OCI-LY3 (cell line): ENCODE measurements around the gene ECHS1.

Source experiments
- H2AFZ ChIP-seq: fragments of 200-600, 300-600 bp; shearing (Covaris generic); 2 replicates; pipeline ENCODE4 v1.6.0; 2014; ENCODE audit warnings: antibody characterized with exemption, low read depth, low read length
- H3K27ac ChIP-seq: fragments of 200-600, 300-600 bp; sonication (generic); 2 replicates; pipeline ENCODE4 v1.5.1; 2014; ENCODE audit warnings: mild to moderate bottlenecking, low read length, moderate library complexity, mixed read lengths
- H3K27me3 ChIP-seq: fragments of 200-600, 300-600 bp; sonication (generic); 2 replicates; pipeline ENCODE4 v1.6.1; 2014; ENCODE audit warnings: low read depth, low read length, mixed read lengths
- H3K36me3 ChIP-seq: fragments of 200-600, 300-600 bp; sonication (generic); replicated peaks from 2 replicates; pipeline ENCODE3; 2014; ENCODE audit warnings: low read depth, low read length, mixed read lengths
- H3K4me1 ChIP-seq: fragments of 300-600, 200-600 bp; sonication (generic); 2 replicates; pipeline ENCODE4 v1.6.1; 2014; ENCODE audit warnings: low read length, mixed read lengths
- H3K4me2 ChIP-seq: fragments of 200-600, 300-600 bp; sonication (generic); 2 replicates; pipeline ENCODE4 v1.6.1; 2014; ENCODE audit warnings: low read length, mixed read lengths
- H3K4me3 ChIP-seq: fragments of 300-600, 200-600 bp; sonication (generic); 2 replicates; pipeline ENCODE4 v1.5.1; 2014; ENCODE audit warnings: antibody characterized with exemption, mild to moderate bottlenecking, low read length, moderate library complexity
- H3K79me2 ChIP-seq: fragments of 300-600, 200-600 bp; shearing (Covaris generic); 2 replicates; pipeline ENCODE4 v1.6.1; 2014; ENCODE audit warnings: mild to moderate bottlenecking, low read length, mixed read lengths
- H3K9ac ChIP-seq: fragments of 300-600, 200-600 bp; shearing (Covaris generic); 2 replicates; pipeline ENCODE4 v1.6.0; 2014; ENCODE audit warnings: mild to moderate bottlenecking, low read length, moderate library complexity
- H3K9me3 ChIP-seq: fragments of 200-600, 300-600 bp; shearing (Covaris generic); 2 replicates; pipeline ENCODE4 v1.6.1; 2014; ENCODE audit warnings: low read length, mixed read lengths; ENCODE audit not compliant: insufficient read depth
- H4K20me1 ChIP-seq: fragments of 200-600, 300-600 bp; sonication (generic); 2 replicates; pipeline ENCODE4 v1.6.1; 2016; ENCODE audit warnings: low read length, mixed read lengths; ENCODE audit not compliant: insufficient read depth
- EZH2phosphoT487 ChIP-seq: fragments of 200-600 bp; shearing (Covaris generic); IDR thresholded peaks from 2 replicates; pipeline ENCODE4 v1.6.1; 2018; ENCODE audit warnings: antibody characterized with exemption, mixed run types, low read depth
- TF ChIP-seq, protein P1 (sequence below): fragments of 200-600, 300-600 bp; sonication (generic); IDR thresholded peaks from 2 replicates; pipeline ENCODE4 v1.5.1; 2014; ENCODE audit warnings: antibody characterized with exemption, low read length, low read depth

Gene ECHS1

DNA sequence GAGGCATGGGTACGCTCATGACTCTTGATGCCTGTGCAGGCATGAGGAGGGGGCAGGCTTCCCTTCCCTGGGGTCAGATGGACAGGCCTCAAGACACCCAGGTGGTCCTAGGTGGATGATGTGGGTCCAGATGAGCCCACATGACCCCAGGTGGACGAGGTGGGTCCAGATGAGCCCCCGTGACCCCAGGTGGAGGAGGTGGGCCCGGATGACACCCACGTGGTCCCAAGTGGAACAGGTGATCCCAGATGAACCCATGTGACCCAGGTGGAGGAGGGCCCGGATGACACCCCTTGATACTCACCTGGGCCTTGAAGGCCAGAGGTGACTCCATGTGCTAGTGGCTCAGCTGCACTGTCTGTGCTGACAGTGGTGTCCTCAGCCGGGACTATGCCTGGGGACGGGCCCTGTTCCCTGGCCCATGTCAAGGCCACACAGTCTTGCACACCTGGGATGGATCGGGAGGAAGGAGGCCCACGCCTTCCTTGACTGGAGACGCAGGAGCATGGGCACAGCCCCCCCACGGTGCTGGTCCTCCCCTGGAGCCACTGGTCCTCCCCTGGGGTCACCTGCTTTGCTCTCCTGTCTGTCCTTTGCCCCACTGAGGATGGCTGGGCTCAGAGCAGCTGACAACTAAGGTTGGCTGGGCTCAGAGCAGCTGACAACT is 22.7 kb downstream of the ECHS1 start:
- no peaks in the 10 kb centered on the region for H3K36me3 ChIP-seq
- no peaks in the 10 kb centered on the region for H3K79me2 ChIP-seq
- H3K27me3 ChIP-seq = no peaks in the 10 kb centered on the region
- H3K27ac ChIP-seq = no peak overlapping the region
- no peak overlapping the region for H2AFZ ChIP-seq
- H3K9me3 ChIP-seq = no peaks in the 10 kb centered on the region
- no peak overlapping the region for H3K4me3 ChIP-seq
- H3K9ac ChIP-seq = no peak overlapping the region
- H4K20me1 ChIP-seq = no peaks in the 10 kb centered on the region
- no peak overlapping the region for H3K4me2 ChIP-seq
- TF ChIP-seq, protein P1, sequence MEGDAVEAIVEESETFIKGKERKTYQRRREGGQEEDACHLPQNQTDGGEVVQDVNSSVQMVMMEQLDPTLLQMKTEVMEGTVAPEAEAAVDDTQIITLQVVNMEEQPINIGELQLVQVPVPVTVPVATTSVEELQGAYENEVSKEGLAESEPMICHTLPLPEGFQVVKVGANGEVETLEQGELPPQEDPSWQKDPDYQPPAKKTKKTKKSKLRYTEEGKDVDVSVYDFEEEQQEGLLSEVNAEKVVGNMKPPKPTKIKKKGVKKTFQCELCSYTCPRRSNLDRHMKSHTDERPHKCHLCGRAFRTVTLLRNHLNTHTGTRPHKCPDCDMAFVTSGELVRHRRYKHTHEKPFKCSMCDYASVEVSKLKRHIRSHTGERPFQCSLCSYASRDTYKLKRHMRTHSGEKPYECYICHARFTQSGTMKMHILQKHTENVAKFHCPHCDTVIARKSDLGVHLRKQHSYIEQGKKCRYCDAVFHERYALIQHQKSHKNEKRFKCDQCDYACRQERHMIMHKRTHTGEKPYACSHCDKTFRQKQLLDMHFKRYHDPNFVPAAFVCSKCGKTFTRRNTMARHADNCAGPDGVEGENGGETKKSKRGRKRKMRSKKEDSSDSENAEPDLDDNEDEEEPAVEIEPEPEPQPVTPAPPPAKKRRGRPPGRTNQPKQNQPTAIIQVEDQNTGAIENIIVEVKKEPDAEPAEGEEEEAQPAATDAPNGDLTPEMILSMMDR = no peak
- H3K4me1 ChIP-seq = no peaks in the 10 kb centered on the region

DNA sequence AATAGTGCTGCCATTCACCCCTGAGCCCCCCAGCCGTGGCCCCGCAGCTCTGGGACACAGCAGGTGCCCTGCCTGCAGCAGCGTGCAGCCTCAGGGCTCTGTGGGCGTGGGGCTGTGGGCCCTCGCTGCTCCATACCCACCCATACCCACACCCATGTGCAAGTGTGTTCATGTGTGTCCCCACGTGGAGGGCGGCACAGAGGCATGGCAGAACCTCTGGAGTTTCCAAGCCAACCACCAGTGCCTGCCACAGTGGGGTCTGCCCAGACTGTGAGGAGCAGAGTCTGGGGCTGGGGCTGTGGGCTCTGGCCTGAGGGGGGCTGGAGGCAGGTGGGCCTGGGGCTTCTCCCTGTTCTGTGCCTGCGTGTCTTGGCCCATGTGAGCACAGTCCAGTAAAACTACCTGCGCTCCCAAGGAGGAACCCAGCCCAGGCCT is 23.6 kb downstream of the ECHS1 start:
- H4K20me1 ChIP-seq = no peaks in the 10 kb centered on the region
- no peaks in the 10 kb centered on the region for H3K79me2 ChIP-seq
- H3K4me1 ChIP-seq = no peaks in the 10 kb centered on the region
- no peak overlapping the region for H3K4me2 ChIP-seq
- H3K9me3 ChIP-seq = no peaks in the 10 kb centered on the region
- H2AFZ ChIP-seq = no peak overlapping the region
- H3K27me3 ChIP-seq = no peaks in the 10 kb centered on the region
- no peak overlapping the region for H3K27ac ChIP-seq
- H3K4me3 ChIP-seq = no peak overlapping the region
- no peak overlapping the region for H3K9ac ChIP-seq
- TF ChIP-seq EZH2phosphoT487 = no peak
- TF ChIP-seq, protein P1 = no peak
- H3K36me3 ChIP-seq = no peaks in the 10 kb centered on the region

DNA sequence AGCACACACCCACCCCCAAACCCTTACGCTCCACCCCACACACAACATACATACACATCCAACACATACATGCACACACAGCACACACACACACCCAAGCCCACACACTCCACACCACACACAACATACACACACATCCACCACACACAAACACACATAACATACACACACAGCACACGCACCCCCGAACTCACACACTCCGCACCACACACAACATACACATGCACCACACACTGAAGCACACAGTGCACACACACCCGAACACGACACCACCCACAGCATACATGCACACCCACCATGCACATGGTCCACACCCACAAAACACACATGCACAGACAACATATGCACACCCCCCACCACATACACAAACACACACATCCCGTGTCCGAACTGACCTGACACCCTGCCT is 24.0 kb downstream of the ECHS1 start:
- TF ChIP-seq, protein P1 = no peak
- no peak for TF ChIP-seq EZH2phosphoT487
- Histone ChIP-seq H3K9ac (no peak overlapping the region), H3K27me3 (no peaks in the 10 kb centered on the region), H3K9me3 (no peaks in the 10 kb centered on the region), H4K20me1 (no peaks in the 10 kb centered on the region), H3K4me1 (no peaks in the 10 kb centered on the region), H3K79me2 (no peaks in the 10 kb centered on the region), H3K4me3 (no peak overlapping the region), H2AFZ (no peak overlapping the region), H3K27ac (no peak overlapping the region), H3K4me2 (no peak overlapping the region), H3K36me3 (no peaks in the 10 kb centered on the region)

DNA sequence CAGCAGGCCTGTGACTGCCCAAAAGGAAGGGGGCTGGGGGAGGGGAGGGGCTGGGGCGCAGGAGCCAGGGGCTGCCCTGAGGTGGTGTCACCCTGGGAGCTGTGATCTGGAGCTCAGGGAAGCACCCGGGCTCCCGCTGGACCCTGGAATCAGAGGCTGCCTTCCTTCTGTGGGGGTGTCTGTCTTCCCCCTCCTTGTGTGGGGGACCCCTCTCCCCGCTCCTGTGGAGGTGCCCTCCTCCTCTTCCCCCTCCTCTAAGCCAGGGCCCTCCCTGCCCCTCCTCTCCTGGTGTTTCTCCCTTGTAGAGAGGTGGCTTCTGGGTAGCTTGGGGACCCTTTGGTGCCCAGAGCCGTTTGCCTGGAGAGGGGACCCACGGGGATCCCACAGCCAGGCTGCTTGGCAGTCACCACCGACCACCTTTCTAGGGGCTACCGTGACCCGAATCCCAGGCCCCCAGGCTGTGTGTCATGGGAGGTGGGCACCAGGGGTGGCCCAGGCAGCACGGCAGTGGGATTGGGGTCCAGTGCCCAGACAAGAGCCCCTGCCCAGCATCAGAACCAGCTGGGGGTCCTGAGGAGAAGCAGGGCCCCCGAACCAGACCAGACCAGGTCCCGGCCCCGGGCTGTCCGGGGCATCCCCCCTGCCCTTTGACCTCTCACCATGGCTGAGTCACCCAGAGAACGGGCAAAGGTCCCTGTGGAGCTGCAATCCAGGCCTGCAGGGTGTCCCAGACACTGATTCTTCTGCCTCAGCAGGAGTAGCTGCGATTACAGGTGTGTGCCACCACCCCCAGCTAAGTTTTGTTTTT is 25.2 kb downstream of the ECHS1 start:
- no peak overlapping the region for H2AFZ ChIP-seq
- TF ChIP-seq EZH2phosphoT487 = no peak
- TF ChIP-seq, protein P1 = no peak
- H3K9ac ChIP-seq = no peak overlapping the region
- no peaks in the 10 kb centered on the region for H3K36me3 ChIP-seq
- no peak overlapping the region for H3K4me3 ChIP-seq
- no peaks in the 10 kb centered on the region for H3K27me3 ChIP-seq
- H3K4me1 ChIP-seq = no peaks in the 10 kb centered on the region
- H3K27ac ChIP-seq = no peak overlapping the region
- no peak overlapping the region for H3K4me2 ChIP-seq
- no peaks in the 10 kb centered on the region for H3K79me2 ChIP-seq
- H3K9me3 ChIP-seq = no peaks in the 10 kb centered on the region
- H4K20me1 ChIP-seq = no peaks in the 10 kb centered on the region
